NCI-H1048 (cell line): ENCODE data around the gene CPNE1.
A peak's percentile ranks its signal among the peaks of the same experiment; 100 is the strongest.
"Not testable (repeated sequence)": the region's sequence is repeated elsewhere in the genome, so short reads cannot be mapped to it uniquely, and the experiment has no call there.

Experiments
- DNase-seq: peaks from one replicate; lab custom pipeline; 2025; lab: John Stamatoyannopoulos, UW

The CPNE1 gene

GRCh38 chr20:35664466-35665206 is at the start of gene CPNE1, which contains the start of gene RBM12:
TSS of gene CPNE1 (minus strand) at chr20:35664900. CDS start at chr20:35632923, 31,977 bp downstream.
TSS of gene RBM12 (minus strand) at chr20:35664900. CDS start at chr20:35655322, 9,578 bp downstream.
- peak; percentile 72 for DNase-seq

GRCh38 chr20:35714127-35714526 is 49.4 kb upstream of the CPNE1 start:
- no peak for DNase-seq

- DNase-seq, result not testable (repeated sequence)
Observed at GRCh38 chr20:35713120-35713519, 48.4 kb upstream of the CPNE1 start.

DNA sequence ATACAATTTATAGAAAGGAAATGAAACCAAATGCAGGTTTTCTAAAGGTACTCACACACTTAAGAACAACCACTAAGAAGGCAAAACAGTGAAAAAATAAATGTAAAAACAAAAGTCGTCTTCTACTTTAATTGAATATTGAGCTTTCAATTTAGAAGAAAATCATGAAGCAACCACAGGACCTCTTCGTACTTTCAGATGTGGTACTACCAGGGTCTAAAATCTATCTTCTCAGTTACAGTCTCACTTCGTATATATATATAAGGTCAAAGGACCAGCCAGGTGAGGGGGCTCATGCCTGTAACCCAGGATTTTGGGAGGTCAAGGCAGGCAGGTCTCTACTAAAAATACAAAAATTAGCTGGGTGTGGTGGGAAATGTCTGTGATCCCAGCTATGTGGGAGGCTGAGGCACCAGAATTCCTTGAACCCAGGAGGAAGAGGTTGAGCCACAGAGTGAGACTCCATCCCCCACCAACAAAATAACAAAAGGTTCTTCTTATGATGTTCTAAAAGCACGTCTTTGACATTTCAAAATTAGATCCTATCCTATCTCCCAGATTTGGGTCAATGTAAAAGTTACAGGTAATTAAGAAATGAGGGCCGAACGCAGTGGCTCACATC is 47.0 kb upstream of the CPNE1 start:
- no peak for DNase-seq

DNA sequence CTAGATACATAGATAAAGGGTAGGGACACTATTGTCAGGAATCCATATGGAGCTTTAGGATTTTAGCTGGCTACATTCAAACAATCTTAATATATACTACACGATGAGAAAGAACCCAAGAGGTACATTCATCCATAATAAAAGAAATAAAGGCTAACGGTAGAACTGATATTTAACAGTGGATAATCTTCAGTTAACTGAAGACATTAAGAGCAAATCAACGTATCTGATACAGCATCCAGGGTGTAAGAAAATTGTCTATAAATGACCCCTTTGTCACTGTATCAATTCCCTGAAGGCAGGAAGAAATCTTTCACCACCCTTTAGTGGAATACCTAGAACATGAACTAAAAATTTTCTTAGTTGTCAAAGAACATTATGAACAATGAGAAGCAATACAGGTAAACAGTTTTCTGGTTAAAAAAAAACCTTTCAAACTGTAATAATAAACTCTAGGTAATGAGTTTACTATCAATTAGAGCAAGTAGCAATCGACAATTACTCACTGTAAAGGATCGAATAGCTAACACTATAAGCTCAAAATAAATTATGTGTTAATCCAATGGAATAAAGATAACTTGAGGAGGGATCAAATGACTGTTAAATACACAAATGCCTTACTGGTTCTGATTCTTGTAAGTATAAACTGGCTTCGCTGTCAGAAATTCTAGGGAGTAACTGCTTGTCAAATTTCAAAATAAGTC is 46.3 kb upstream of the CPNE1 start:
- no peak for DNase-seq

GRCh38 chr20:35710039-35710438 is 45.3 kb upstream of the CPNE1 start:
- no peak for DNase-seq

DNA sequence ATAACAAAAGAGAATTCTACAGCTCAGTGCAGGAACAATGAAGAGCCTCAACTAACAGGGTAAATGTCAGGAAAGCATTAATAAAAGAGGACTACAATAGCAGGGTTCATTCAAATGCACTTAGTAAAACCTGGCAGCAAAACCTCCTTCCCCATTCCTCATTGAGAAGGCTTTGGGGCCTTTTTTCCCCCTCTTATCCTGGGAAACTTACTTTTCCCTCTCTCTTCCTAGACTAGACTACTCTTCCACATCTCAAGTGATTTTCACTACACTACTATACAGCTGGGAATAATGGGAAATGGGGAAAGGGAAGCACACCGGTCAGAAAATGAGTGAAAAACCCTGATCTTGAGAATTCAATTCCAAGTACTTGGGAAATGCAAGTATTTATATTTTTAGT is 44.6 kb upstream of the CPNE1 start:
- DNase-seq, result no peak

GRCh38 chr20:35708502-35708901 is 43.8 kb upstream of the CPNE1 start:
- no peak for DNase-seq

GRCh38 chr20:35706591-35707529 is 42.2 kb upstream of the CPNE1 start:
- not testable (repeated sequence) for DNase-seq

DNA sequence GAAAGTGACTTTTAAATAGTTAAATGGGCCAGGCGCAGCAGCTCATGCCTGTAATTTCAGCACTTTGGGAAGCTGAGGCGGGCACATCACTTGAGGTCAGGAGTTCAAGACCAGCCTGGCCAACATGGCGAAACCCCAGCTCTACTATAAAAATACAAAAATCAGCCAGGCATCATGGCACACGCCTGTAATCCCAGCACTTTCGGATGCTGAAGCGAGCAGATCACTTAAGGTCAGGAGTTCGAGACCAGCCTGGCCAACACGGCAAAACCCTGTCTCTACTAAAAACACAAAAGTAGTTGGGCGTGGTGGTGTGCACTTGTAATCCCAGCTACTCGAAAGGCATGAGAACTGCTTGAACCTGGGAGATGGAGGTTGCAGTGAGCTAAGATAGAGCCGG is 41.2 kb upstream of the CPNE1 start:
- not testable (repeated sequence) for DNase-seq

GRCh38 chr20:35704514-35705261 is 40.0 kb upstream of the CPNE1 start:
- no peak for DNase-seq

- no peak for DNase-seq
Observed at GRCh38 chr20:35702824-35703695, 38.4 kb upstream of the CPNE1 start.

DNA sequence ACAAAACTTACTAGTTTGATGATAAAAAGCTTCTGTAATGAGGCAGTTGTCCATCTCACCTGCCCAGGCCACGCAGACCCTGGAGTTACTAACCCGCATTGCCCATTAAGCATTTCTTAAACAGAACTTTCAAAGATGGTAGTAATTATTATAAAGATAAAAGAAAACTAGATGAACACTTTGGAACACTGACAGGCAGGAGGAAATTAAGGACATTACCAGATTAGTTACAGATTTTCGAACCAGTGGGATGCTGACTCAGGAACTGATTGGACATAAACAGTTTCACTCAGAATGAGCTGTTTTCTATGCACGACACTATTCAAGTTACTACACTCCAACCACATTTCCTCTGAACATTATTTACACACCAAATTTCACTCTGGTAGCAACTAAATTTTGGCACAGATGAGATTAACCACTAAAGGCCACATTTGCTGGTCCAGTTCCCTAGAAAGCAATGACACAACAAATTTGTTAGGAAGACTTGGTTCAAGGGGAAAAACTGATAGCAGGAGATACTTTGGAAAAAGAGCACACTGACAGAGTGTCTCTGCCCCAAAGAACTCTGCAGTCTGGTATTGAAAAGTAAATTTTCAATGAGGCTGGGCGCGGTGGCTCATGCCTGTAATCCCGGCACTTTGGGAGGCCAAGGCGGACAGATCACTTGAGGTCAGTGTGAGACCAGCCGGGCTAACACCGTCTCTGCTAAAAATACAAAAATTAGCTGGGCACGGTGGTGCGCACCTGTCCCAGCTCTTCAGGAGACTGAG is 37.5 kb upstream of the CPNE1 start:
- no peak for DNase-seq

DNA sequence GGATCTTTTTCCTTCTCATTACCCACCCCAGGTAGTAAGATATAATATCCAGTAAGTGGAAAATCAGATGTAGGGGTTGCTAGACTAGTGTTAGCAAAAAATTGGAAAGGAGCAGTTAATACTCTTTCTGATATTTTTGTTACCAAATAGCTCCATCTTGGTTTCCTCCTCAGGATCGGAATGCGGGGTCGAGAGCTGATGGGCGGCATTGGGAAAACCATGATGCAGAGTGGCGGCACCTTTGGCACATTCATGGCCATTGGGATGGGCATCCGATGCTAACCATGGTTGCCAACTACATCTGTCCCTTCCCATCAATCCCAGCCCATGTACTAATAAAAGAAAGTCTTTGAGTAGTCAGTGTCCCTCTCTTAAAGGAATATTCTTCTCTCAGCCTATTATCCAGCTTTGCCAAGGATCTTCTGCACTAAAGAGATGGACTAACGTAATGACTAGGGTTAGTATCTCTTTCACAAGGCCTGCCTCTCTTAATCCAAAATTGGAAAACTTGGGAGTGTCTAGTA is 36.0 kb upstream of the CPNE1 start:
- DNase-seq, result no peak

- no peak for DNase-seq
Observed at GRCh38 chr20:35699957-35700624, 35.4 kb upstream of the CPNE1 start.

- DNase-seq, result peak; percentile 65
Observed at GRCh38 chr20:35699127-35699956, 34.6 kb upstream of the CPNE1 start, which contains the start of the genes NFS1 and ROMO1. TSS of gene NFS1 (minus strand) at chr20:35699352. CDS start at chr20:35699288, 64 bp downstream. TSS of gene ROMO1 (plus strand) at chr20:35699405. CDS start at chr20:35699633, 228 bp downstream.
